ENCODE measurements around the gene KLF16. TPM values are rescaled to one million over a fixed set of nuclear protein-coding genes. Genes with fewer than 3 reads are reported as not detected.
A peak's percentile ranks its signal among the peaks of the same experiment; 100 is the strongest.

KLF16 gene
- total and polyA plus RNA-seq, 9 of the 15 experiments (the other 6 are each of a cell fraction or from before 2014, with no cell fraction given) = 0.04 to 60.4 (median 6.8) TPM

DNA sequence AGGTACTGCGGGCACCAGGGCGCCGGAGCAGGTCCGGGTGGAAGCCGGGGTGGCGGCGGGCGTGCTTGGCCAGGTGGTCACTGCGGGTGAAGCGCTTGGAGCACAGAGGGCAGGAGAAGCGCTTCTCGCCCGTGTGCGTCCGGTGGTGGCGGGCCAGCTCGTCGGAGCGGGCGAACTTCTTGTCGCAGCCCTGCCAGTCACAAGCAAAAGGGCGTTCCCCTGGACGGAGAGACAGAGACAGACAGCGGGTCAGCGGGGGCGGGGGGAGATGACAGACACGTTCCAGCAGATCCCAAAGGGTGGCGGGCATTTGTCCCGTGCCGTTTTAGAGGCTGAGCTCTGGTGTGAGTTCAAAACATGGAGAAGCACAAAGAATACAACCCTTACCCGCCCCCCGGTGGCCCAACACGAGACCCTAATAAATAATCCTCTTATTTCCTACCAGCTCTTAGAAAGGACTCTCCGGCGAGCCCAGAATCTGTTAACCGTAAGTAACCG lies 8.8 kb downstream of the KLF16 start (continued):
- TF ChIP-seq ELF1 (tag; IDR thresholded peaks at IDR 0.05) (no peak), GTF2F1 (IDR thresholded peaks at IDR 0.05; ENCODE audit: low read depth, low read length) (no peak), ZNF3 (CRISPR knock-in tag; IDR thresholded peaks at IDR 0.05) (no peak), SP1 (CRISPR knock-in tag; IDR thresholded peaks at IDR 0.05) (no peak), PRPF4 (IDR thresholded peaks at IDR 0.05; ENCODE audit: insufficient read depth, low read depth, low read length, poor library complexity, severe bottlenecking) (no peak), NRF1 (conservative IDR thresholded peaks at IDR 0.05 in 1 of 2, IDR thresholded peaks at IDR 0.05 in 1 of 2) (0 out of 4 replicates have a peak, but pooled peaks of 1 of the 2 experiments have one; percentile 7), CBFA2T3 (IDR thresholded peaks at IDR 0.05) (peak; percentile 21; the same call in 1 of the 2 replicates), STAT5B (CRISPR knock-in tag; IDR thresholded peaks at IDR 0.05) (no peak), SMAD3 (CRISPR knock-in tag; conservative IDR thresholded peaks at IDR 0.05) (no peak), RB1 (IDR thresholded peaks at IDR 0.05; ENCODE audit: low read depth) (peak; percentile 65; the same call in 1 of the 2 replicates), DPF2 (IDR thresholded peaks at IDR 0.05) (no peak; the same call in 1 of the 2 replicates), ERF (CRISPR knock-in tag; IDR thresholded peaks at IDR 0.05) (no peak), TBL1XR1 (IDR thresholded peaks at IDR 0.05; ENCODE audit: low read length in 2 of 2) (no peak)
- TF ChIP-seq, protein P1, sequence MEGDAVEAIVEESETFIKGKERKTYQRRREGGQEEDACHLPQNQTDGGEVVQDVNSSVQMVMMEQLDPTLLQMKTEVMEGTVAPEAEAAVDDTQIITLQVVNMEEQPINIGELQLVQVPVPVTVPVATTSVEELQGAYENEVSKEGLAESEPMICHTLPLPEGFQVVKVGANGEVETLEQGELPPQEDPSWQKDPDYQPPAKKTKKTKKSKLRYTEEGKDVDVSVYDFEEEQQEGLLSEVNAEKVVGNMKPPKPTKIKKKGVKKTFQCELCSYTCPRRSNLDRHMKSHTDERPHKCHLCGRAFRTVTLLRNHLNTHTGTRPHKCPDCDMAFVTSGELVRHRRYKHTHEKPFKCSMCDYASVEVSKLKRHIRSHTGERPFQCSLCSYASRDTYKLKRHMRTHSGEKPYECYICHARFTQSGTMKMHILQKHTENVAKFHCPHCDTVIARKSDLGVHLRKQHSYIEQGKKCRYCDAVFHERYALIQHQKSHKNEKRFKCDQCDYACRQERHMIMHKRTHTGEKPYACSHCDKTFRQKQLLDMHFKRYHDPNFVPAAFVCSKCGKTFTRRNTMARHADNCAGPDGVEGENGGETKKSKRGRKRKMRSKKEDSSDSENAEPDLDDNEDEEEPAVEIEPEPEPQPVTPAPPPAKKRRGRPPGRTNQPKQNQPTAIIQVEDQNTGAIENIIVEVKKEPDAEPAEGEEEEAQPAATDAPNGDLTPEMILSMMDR (IDR thresholded peaks at IDR 0.05 in 2 of 3, conservative IDR thresholded peaks at IDR 0.05 in 1 of 3; ENCODE audit: insufficient read depth in 2 of 3, low read depth in 1 of 3, low read length in 3 of 3) = no peak
- TF ChIP-seq, protein P2, sequence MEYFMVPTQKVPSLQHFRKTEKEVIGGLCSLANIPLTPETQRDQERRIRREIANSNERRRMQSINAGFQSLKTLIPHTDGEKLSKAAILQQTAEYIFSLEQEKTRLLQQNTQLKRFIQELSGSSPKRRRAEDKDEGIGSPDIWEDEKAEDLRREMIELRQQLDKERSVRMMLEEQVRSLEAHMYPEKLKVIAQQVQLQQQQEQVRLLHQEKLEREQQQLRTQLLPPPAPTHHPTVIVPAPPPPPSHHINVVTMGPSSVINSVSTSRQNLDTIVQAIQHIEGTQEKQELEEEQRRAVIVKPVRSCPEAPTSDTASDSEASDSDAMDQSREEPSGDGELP (CRISPR knock-in tag; IDR thresholded peaks at IDR 0.05; ENCODE audit: borderline replicate concordance) = peak; percentile 53; the same call in 1 of the 2 replicates
- TF ChIP-seq, protein P3, sequence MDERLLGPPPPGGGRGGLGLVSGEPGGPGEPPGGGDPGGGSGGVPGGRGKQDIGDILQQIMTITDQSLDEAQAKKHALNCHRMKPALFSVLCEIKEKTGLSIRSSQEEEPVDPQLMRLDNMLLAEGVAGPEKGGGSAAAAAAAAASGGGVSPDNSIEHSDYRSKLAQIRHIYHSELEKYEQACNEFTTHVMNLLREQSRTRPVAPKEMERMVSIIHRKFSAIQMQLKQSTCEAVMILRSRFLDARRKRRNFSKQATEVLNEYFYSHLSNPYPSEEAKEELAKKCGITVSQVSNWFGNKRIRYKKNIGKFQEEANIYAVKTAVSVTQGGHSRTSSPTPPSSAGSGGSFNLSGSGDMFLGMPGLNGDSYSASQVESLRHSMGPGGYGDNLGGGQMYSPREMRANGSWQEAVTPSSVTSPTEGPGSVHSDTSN (CRISPR knock-in tag; IDR thresholded peaks at IDR 0.05; ENCODE audit: low read depth) = peak; percentile 73
- TF ChIP-seq, protein P3 (tag; conservative IDR thresholded peaks at IDR 0.05; ENCODE audit: low read depth) = peak; percentile 91
- TF ChIP-seq, protein P4, sequence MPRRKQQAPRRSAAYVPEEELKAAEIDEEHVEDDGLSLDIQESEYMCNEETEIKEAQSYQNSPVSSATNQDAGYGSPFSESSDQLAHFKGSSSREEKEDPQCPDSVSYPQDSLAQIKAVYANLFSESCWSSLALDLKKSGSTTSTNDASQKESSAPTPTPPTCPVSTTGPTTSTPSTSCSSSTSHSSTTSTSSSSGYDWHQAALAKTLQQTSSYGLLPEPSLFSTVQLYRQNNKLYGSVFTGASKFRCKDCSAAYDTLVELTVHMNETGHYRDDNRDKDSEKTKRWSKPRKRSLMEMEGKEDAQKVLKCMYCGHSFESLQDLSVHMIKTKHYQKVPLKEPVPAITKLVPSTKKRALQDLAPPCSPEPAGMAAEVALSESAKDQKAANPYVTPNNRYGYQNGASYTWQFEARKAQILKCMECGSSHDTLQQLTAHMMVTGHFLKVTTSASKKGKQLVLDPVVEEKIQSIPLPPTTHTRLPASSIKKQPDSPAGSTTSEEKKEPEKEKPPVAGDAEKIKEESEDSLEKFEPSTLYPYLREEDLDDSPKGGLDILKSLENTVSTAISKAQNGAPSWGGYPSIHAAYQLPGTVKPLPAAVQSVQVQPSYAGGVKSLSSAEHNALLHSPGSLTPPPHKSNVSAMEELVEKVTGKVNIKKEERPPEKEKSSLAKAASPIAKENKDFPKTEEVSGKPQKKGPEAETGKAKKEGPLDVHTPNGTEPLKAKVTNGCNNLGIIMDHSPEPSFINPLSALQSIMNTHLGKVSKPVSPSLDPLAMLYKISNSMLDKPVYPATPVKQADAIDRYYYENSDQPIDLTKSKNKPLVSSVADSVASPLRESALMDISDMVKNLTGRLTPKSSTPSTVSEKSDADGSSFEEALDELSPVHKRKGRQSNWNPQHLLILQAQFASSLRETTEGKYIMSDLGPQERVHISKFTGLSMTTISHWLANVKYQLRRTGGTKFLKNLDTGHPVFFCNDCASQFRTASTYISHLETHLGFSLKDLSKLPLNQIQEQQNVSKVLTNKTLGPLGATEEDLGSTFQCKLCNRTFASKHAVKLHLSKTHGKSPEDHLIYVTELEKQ (CRISPR knock-in tag; IDR thresholded peaks at IDR 0.05) = no peak
- TF ChIP-seq, protein P5, sequence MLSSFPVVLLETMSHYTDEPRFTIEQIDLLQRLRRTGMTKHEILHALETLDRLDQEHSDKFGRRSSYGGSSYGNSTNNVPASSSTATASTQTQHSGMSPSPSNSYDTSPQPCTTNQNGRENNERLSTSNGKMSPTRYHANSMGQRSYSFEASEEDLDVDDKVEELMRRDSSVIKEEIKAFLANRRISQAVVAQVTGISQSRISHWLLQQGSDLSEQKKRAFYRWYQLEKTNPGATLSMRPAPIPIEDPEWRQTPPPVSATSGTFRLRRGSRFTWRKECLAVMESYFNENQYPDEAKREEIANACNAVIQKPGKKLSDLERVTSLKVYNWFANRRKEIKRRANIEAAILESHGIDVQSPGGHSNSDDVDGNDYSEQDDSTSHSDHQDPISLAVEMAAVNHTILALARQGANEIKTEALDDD (IDR thresholded peaks at IDR 0.05) = no peak
